ENCODE data around the gene GREB1. TPM values are rescaled to one million over a fixed set of nuclear protein-coding genes. Genes with fewer than 3 reads are reported as not detected.

Gene GREB1
- total RNA-seq, 1 donor from 2014 or later, result 0.42 TPM

GRCh38 chr2:11505652-11506610 is 27.9 kb upstream of the GREB1 start:
- Mint-ChIP-seq H3K4me1 (no peaks in the 10 kb centered on the region), H3K27ac (no peak overlapping the region), H3K36me3 (ENCODE audit: low read depth) (no peaks in the 10 kb centered on the region), H3K4me3 (no peak overlapping the region), H3K9me3 (peaks cover 2% of the 10 kb centered on the region), H3K27me3 (peaks cover 18% of the 10 kb centered on the region)
- DNase-seq, result no peak
- no peak for TF ChIP-seq CTCF (IDR thresholded peaks at IDR 0.05)
- CTCF ChIA-PET, result no interaction called here
- POLR2A ChIA-PET, result no interaction called here
- intact Hi-C loops (cut with micrococcal nuclease), result no loop called here
- no peak for ATAC-seq (ENCODE audit: low read depth)

GRCh38 chr2:11506611-11506969 is 27.3 kb upstream of the GREB1 start:
- H3K4me3 Mint-ChIP-seq, result no peak overlapping the region
- no peak overlapping the region for H3K27ac Mint-ChIP-seq
- no peaks in the 10 kb centered on the region for H3K36me3 Mint-ChIP-seq (ENCODE audit: low read depth)
- H3K27me3 Mint-ChIP-seq, result peaks cover 23% of the 10 kb centered on the region
- no peak for DNase-seq
- H3K9me3 Mint-ChIP-seq, result peaks cover 2% of the 10 kb centered on the region
- ATAC-seq (ENCODE audit: low read depth), result no peak
- CTCF ChIA-PET, result no interaction called here
- intact Hi-C loops (cut with micrococcal nuclease), result no loop called here
- POLR2A ChIA-PET, result no interaction called here
- no peak for TF ChIP-seq CTCF (IDR thresholded peaks at IDR 0.05)
- H3K4me1 Mint-ChIP-seq, result no peaks in the 10 kb centered on the region

GRCh38 chr2:11507517-11507916 is 26.3 kb upstream of the GREB1 start:
- H3K27me3 Mint-ChIP-seq, result peaks cover 22% of the 10 kb centered on the region
- peaks cover 2% of the 10 kb centered on the region for H3K9me3 Mint-ChIP-seq
- no peak overlapping the region for H3K4me3 Mint-ChIP-seq
- intact Hi-C loops (cut with micrococcal nuclease), result no loop called here
- no peaks in the 10 kb centered on the region for H3K36me3 Mint-ChIP-seq (ENCODE audit: low read depth)
- no peaks in the 10 kb centered on the region for H3K4me1 Mint-ChIP-seq
- POLR2A ChIA-PET, result no interaction called here
- TF ChIP-seq CTCF (IDR thresholded peaks at IDR 0.05), result no peak
- ATAC-seq (ENCODE audit: low read depth) (no peak), DNase-seq (no peak)
- CTCF ChIA-PET, result no interaction called here
- no peak overlapping the region for H3K27ac Mint-ChIP-seq

- Mint-ChIP-seq H3K36me3 (ENCODE audit: low read depth) (no peaks in the 10 kb centered on the region), H3K9me3 (peaks cover 2% of the 10 kb centered on the region)
- CTCF ChIA-PET, result no interaction called here
These were observed 25.6 kb upstream of the GREB1 start for GRCh38 chr2:11508279-11508678.

More at GRCh38 chr2:11508279-11508678, 25.6 kb upstream of the GREB1 start:
- no peaks in the 10 kb centered on the region for H3K4me1 Mint-ChIP-seq
- H3K27ac Mint-ChIP-seq, result no peak overlapping the region
- H3K4me3 Mint-ChIP-seq, result no peak overlapping the region
- no peak for ATAC-seq (ENCODE audit: low read depth)
- POLR2A ChIA-PET, result no interaction called here
- peaks cover 18% of the 10 kb centered on the region for H3K27me3 Mint-ChIP-seq
- no peak for DNase-seq
- TF ChIP-seq CTCF (IDR thresholded peaks at IDR 0.05), result no peak
- intact Hi-C loops (cut with micrococcal nuclease), result no loop called here
